ENCODE measurements around the gene CCDC152. TPM values are rescaled to one million over a fixed set of nuclear protein-coding genes. Genes with fewer than 3 reads are reported as not detected.
"Not testable (repeated sequence)": the region's sequence is repeated elsewhere in the genome, so short reads cannot be mapped to it uniquely, and the experiment has no call there.

Gene CCDC152
- 1 to 10 TPM; 1.7 to 3.1 (median 2.5) TPM for polyA plus RNA-seq

GRCh38 chr5:42756606-42757601, at the start of gene CCDC152:
Gene CCDC152 (plus strand): TSS chr5:42756818. CDS start chr5:42759122, 2,304 bp downstream.
- H3K9me3 Mint-ChIP-seq: peaks cover 0 to 3% (median 0%) of the 10 kb centered on the region in 6 donors
- peak within 1 kb of the TSS; percentile 81 to 87 (median 83) for H3K4me3 Mint-ChIP-seq
- DNase-seq: peak; percentile 9 to 27 (median 11)
- peak within 1 kb of the TSS in 4 of 6 donors; percentile 9 to 83 (median 66) for H3K27ac Mint-ChIP-seq
- H3K27me3 Mint-ChIP-seq (ENCODE audit: low read depth in 3 of 3): peaks cover 2 to 16% (median 3%) of the 10 kb centered on the region in 3 donors
- H3K36me3 Mint-ChIP-seq: peaks cover 0 to 6% (median 3%) of the 10 kb centered on the region in 3 donors
- H3K4me1 Mint-ChIP-seq: peaks cover 8 to 15% of the 10 kb centered on the region in 2 donors

GRCh38 chr5:42715785-42716184, 40.8 kb upstream of the CCDC152 start:
- H3K36me3 Mint-ChIP-seq: no peaks in the 10 kb centered on the region
- no peak for DNase-seq
- no peaks in the 10 kb centered on the region for H3K9me3 Mint-ChIP-seq
- H3K4me1 Mint-ChIP-seq: peaks cover 25 to 34% of the 10 kb centered on the region in 2 donors
- peaks cover 0 to 2% (median 0%) of the 10 kb centered on the region in 3 donors for H3K27me3 Mint-ChIP-seq (ENCODE audit: low read depth in 3 of 3)
- H3K4me3 Mint-ChIP-seq: no peak overlapping the region
- no peak overlapping the region for H3K27ac Mint-ChIP-seq

- Mint-ChIP-seq H3K36me3 (no peaks in the 10 kb centered on the region), H3K4me3 (peak overlapping the region; percentile 45 to 70 (median 65)), H3K27ac (peak overlapping the region in 4 of 6 donors; percentile 14 to 51 (median 42)), H3K27me3 (ENCODE audit: low read depth in 3 of 3) (peaks cover 0 to 9% (median 0%) of the 10 kb centered on the region in 3 donors), H3K4me1 (peaks cover 31 to 42% of the 10 kb centered on the region in 2 donors), H3K9me3 (no peaks in the 10 kb centered on the region)
- DNase-seq: peak; percentile 23 to 40 (median 39)
Observed at GRCh38 chr5:42718591-42718990, 38.0 kb upstream of the CCDC152 start.

- peaks cover 31 to 42% of the 10 kb centered on the region in 2 donors for H3K4me1 Mint-ChIP-seq
- H3K4me3 Mint-ChIP-seq: peak overlapping the region; percentile 45 to 70 (median 65)
- no peaks in the 10 kb centered on the region for H3K9me3 Mint-ChIP-seq
- no peak for DNase-seq
- peaks cover 0 to 9% (median 0%) of the 10 kb centered on the region in 3 donors for H3K27me3 Mint-ChIP-seq (ENCODE audit: low read depth in 3 of 3)
- no peaks in the 10 kb centered on the region for H3K36me3 Mint-ChIP-seq
- H3K27ac Mint-ChIP-seq: peak overlapping the region in 1 of 6 donors; percentile 7
Observed at GRCh38 chr5:42719034-42719433, 37.6 kb upstream of the CCDC152 start.

GRCh38 chr5:42720251-42720650, 36.4 kb upstream of the CCDC152 start:
- Mint-ChIP-seq H3K27ac (peak overlapping the region in 5 of 6 donors; percentile 14 to 53 (median 37)), H3K9me3 (no peaks in the 10 kb centered on the region), H3K27me3 (ENCODE audit: low read depth in 3 of 3) (peaks cover 0 to 11% (median 0%) of the 10 kb centered on the region in 3 donors), H3K4me3 (peak overlapping the region; percentile 29 to 76 (median 64)), H3K4me1 (peaks cover 31 to 42% of the 10 kb centered on the region in 2 donors), H3K36me3 (no peaks in the 10 kb centered on the region)
- DNase-seq: peak; percentile 13 to 43 (median 23)

- H3K9me3 Mint-ChIP-seq: no peaks in the 10 kb centered on the region
- peaks cover 2 to 11% (median 4%) of the 10 kb centered on the region in 3 donors for H3K27me3 Mint-ChIP-seq (ENCODE audit: low read depth in 3 of 3)
- H3K36me3 Mint-ChIP-seq: no peaks in the 10 kb centered on the region
- DNase-seq: no peak
- peak overlapping the region in 2 of 5 donors; percentile 24 to 45 for H3K4me3 Mint-ChIP-seq
- no peak overlapping the region for H3K27ac Mint-ChIP-seq
- H3K4me1 Mint-ChIP-seq: peaks cover 31 to 42% of the 10 kb centered on the region in 2 donors
Observed at GRCh38 chr5:42721484-42721883, 35.1 kb upstream of the CCDC152 start.

GRCh38 chr5:42734531-42735058, 22.0 kb upstream of the CCDC152 start:
- not testable (repeated sequence) for H3K36me3 Mint-ChIP-seq; H3K4me1 Mint-ChIP-seq; H3K27me3 Mint-ChIP-seq (ENCODE audit: low read depth in 3 of 3); H3K27ac Mint-ChIP-seq; H3K9me3 Mint-ChIP-seq; DNase-seq; H3K4me3 Mint-ChIP-seq

GRCh38 chr5:42740920-42741319, 15.7 kb upstream of the CCDC152 start:
- peaks cover 0 to 4% (median 0%) of the 10 kb centered on the region in 6 donors for H3K9me3 Mint-ChIP-seq
- H3K4me3 Mint-ChIP-seq: no peak overlapping the region
- no peaks in the 10 kb centered on the region for H3K36me3 Mint-ChIP-seq
- H3K27me3 Mint-ChIP-seq (ENCODE audit: low read depth in 3 of 3): no peaks in the 10 kb centered on the region
- no peak for DNase-seq
- H3K27ac Mint-ChIP-seq: peak overlapping the region in 1 of 6 donors; percentile 13
- no peaks in the 10 kb centered on the region for H3K4me1 Mint-ChIP-seq

- H3K9me3 Mint-ChIP-seq: peaks cover 0 to 4% (median 0%) of the 10 kb centered on the region in 6 donors
- peaks cover 8 to 12% of the 10 kb centered on the region in 2 donors for H3K4me1 Mint-ChIP-seq
- no peak overlapping the region for H3K4me3 Mint-ChIP-seq
- no peaks in the 10 kb centered on the region for H3K27me3 Mint-ChIP-seq (ENCODE audit: low read depth in 3 of 3)
- DNase-seq: no peak
- H3K36me3 Mint-ChIP-seq: no peaks in the 10 kb centered on the region
- H3K27ac Mint-ChIP-seq: no peak overlapping the region
Observed at GRCh38 chr5:42745426-42745825, 11.2 kb upstream of the CCDC152 start.

GRCh38 chr5:42745856-42746255, 10.8 kb upstream of the CCDC152 start:
- peaks cover 8 to 12% of the 10 kb centered on the region in 2 donors for H3K4me1 Mint-ChIP-seq
- no peak overlapping the region for H3K4me3 Mint-ChIP-seq
- H3K27me3 Mint-ChIP-seq (ENCODE audit: low read depth in 3 of 3): no peaks in the 10 kb centered on the region
- DNase-seq: no peak
- no peaks in the 10 kb centered on the region for H3K36me3 Mint-ChIP-seq
- peaks cover 0 to 4% (median 0%) of the 10 kb centered on the region in 6 donors for H3K9me3 Mint-ChIP-seq
- no peak overlapping the region for H3K27ac Mint-ChIP-seq

GRCh38 chr5:42749020-42749419, 7.6 kb upstream of the CCDC152 start:
- H3K9me3 Mint-ChIP-seq: no peaks in the 10 kb centered on the region
- DNase-seq: no peak
- no peaks in the 10 kb centered on the region for H3K36me3 Mint-ChIP-seq
- H3K27me3 Mint-ChIP-seq (ENCODE audit: low read depth in 3 of 3): no peaks in the 10 kb centered on the region
- peaks cover 8 to 12% of the 10 kb centered on the region in 2 donors for H3K4me1 Mint-ChIP-seq
- H3K27ac Mint-ChIP-seq: peak overlapping the region in 2 of 6 donors; percentile 18 to 59
- H3K4me3 Mint-ChIP-seq: no peak overlapping the region

- no peaks in the 10 kb centered on the region for H3K36me3 Mint-ChIP-seq
- H3K4me1 Mint-ChIP-seq: peaks cover 8 to 12% of the 10 kb centered on the region in 2 donors
- no peaks in the 10 kb centered on the region for H3K27me3 Mint-ChIP-seq (ENCODE audit: low read depth in 3 of 3)
- no peak overlapping the region for H3K4me3 Mint-ChIP-seq
- no peak for DNase-seq
- H3K27ac Mint-ChIP-seq: no peak overlapping the region
- no peaks in the 10 kb centered on the region for H3K9me3 Mint-ChIP-seq
Observed at GRCh38 chr5:42750507-42750906, 6.1 kb upstream of the CCDC152 start.

GRCh38 chr5:42751044-42751443, 5.6 kb upstream of the CCDC152 start:
- Mint-ChIP-seq H3K27ac (no peak overlapping the region), H3K4me1 (peaks cover 8 to 12% of the 10 kb centered on the region in 2 donors), H3K4me3 (no peak overlapping the region), H3K27me3 (ENCODE audit: low read depth in 3 of 3) (no peaks in the 10 kb centered on the region), H3K36me3 (no peaks in the 10 kb centered on the region), H3K9me3 (no peaks in the 10 kb centered on the region)
- DNase-seq: no peak

GRCh38 chr5:42753099-42753498, 3.5 kb upstream of the CCDC152 start:
- Mint-ChIP-seq H3K9me3 (peaks cover 0 to 3% (median 0%) of the 10 kb centered on the region in 6 donors), H3K27ac (no peak overlapping the region), H3K27me3 (ENCODE audit: low read depth in 3 of 3) (peaks cover 2 to 6% (median 3%) of the 10 kb centered on the region in 3 donors), H3K4me3 (no peak overlapping the region), H3K36me3 (no peaks in the 10 kb centered on the region), H3K4me1 (peaks cover 16 to 27% of the 10 kb centered on the region in 2 donors)
- DNase-seq: no peak
